Measurements from ENCODE around the gene UBN1.
A peak's percentile ranks its signal among the peaks of the same experiment; 100 is the strongest.

UBN1 gene

DNA sequence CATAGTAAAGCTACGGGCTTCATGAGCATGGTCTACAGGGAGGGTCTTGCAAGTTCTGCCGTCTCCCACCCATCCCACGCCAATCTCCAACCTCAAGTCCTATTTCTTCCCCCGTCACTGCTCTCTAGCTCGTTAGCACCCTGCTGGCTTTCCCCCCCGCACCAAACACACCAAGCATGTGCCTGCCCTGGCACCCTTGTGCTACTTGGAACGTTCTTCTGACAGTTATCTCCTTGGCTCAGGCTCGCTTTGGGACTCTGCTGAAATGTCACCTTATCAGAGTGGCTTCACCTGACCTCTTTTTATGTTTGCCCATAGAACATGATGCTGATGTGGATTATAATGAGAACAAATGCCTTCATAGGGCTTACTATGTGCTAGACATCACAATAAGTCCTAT is 22.1 kb upstream of the UBN1 start:
- no peak for DNase-seq

DNA sequence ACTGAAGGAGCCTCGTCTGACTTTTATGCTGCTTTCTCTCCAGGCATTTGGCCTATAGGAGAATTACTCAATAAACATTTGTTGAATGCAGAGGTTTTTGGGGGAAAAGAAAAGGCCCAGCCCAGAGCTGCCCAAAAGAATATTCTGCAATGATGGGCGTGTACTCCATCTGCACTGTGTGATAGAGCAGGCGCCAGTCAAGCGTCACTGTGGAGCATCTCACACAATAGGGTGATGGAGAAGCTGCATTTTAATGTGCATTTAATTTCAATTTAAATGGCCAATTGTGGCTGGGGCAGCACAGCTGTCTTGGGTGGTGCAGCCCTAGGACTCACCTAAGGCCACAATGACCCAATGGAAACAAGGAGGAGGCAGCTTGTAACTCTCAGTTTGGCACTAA is 20.8 kb upstream of the UBN1 start:
- DNase-seq, result no peak

DNA sequence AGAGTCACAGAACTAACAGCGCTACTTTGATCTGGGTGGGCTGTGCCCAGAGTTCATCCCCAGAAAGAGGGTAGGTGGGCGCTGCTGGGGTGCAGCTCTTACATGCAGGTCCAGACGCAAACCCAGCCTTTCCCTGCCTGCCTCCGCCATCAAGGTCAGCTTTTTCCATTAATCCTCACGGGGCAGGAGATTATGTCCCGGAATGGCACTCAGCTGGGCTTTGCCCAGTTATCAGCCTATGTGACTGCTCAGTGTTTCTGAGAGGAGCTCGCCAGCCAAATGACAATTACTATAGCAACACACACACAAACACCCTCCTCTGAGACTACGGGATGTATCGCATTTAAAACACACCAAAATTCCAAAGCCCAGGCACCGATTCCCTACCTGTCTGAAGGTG is 20.3 kb upstream of the UBN1 start:
- no peak for DNase-seq

DNA sequence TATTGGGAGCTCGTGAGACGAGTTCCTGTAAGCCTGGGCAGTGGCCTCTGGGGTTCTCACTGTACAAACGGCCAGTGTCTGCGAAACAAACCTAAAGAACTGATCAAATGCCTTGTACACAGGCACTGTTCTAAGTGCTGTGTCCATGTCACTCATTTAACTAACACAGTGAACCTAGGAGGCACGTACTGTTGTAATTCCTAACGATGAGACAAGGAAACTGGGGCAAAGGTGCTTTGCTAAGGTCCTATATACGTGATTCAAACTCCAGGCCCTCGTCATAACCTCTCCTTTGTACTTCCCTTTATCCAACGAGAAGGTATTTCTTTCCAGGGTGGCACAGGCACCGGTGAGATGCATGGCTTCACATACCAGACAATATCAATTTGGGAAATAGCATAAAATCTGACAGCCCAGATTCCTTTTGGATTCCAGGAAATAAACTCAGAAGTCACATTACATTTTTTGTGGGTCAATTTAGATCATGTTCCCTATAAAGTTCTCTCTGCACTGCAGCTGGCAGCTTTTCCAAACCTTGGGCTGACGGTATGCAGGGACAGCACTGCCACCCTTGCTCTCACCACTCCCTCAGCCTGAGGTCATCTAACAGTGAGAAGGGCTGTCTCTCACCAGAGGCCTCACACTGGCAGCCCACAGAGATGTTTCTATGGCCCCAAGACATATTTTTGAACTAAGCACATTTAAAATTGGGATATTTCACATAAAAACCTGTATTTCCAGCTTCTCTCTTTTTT is 18.5 kb upstream of the UBN1 start:
- no peak for DNase-seq

DNA sequence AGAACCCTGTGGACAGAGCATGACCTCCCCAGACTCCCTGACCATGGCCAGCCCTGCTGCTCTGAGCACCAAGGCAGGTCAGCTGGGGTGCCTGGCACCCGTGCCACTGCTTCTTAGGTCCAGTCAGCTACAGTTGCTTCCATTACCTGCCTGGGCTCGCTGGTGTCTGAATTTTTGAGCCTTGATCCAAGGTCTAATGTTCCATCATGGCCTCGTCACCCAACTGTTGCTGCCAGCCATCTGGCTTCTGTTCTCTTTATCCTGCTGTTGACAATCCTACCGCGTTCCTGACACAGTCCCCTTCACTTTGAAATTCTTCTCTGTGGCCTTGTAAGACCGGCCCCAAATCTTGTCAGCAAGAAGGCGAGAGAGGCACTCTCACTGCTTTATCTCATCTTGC is 16.9 kb upstream of the UBN1 start:
- DNase-seq, result no peak

DNA sequence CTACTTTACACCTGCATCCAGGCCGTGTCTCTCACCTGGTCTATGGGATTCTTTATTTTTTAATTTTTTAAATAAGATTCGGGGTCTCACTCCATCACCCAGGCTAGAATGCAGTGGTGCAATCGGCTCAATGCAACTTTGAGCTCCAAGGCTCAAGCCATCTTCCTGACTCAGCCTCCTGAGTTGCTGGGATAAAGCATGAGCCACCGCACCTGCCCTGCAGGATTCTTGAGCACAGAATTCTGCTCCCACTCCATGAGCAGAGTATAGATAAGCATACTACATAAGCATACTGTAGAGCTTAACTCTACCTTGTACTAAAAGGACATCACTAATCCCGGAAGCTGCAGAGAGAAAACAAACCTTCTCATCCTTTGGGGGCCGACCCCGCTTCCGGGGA is 15.7 kb upstream of the UBN1 start:
- no peak for DNase-seq

DNA sequence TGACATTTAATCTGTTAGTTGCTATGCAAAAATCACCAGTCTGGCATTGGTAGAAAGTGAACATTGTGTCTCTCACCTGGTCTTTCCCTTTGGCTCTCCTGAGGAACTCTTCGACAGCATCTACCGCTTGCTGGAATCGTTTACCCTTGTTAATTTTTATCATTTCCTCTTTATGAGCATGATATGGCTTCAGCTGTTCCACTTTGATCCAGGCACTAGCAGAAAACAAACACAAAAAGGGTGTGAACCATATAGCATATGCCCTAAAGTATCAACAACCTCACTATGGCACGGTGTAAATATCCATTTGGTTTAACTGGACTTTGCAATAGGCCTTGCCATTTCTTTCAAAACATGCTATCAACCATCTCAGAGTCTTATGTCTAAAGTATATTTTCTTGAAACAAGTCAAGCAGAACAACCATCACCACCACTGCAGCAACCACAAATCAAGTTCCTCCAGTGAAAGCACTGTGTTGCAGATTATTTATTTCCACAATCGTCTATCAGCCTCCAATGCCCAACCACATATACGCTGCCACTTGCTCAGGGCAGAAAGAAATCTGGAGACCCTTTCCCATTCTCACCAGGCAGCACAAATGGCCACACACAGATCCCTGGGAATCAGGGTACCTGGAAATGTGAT is 14.5 kb upstream of the UBN1 start:
- no peak for DNase-seq

DNA sequence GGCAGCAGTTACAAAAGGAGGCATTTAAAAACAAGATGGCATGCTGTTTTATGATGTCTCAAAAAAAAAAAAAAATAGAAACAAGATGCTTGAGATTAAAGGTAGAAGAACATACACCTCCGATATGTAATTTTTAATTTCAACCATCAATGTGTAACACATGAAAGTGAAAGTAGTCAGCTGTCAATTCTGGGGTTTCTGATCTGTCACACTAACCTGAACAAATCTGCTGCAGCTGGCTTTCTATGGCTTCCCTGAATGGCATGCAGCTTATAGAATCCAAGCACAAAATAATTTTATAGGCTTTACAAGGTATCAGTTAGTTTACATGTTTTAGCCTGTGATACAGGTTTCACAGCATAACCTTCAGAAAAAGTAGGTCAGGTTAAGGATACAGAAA is 13.7 kb upstream of the UBN1 start:
- DNase-seq, result no peak

DNA sequence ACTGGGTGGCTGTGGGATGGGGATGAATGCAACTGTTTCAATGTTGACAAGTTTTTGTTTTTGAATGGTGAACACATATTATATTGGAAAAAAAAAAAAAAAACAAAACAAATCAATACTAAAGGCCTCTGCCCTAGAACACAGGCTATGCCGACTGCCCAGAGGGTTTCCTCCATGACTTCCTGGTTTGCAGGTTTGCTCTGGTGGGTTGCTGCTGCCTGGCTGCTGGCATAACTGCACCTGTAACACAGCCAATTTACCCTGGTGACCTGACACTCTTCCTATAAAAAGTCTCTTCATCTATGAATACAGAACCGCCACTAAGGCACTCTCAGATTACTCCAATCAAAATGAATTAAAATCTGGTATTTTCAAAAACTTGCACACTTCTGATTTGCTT is 10.6 kb upstream of the UBN1 start:
- no peak for DNase-seq

DNA sequence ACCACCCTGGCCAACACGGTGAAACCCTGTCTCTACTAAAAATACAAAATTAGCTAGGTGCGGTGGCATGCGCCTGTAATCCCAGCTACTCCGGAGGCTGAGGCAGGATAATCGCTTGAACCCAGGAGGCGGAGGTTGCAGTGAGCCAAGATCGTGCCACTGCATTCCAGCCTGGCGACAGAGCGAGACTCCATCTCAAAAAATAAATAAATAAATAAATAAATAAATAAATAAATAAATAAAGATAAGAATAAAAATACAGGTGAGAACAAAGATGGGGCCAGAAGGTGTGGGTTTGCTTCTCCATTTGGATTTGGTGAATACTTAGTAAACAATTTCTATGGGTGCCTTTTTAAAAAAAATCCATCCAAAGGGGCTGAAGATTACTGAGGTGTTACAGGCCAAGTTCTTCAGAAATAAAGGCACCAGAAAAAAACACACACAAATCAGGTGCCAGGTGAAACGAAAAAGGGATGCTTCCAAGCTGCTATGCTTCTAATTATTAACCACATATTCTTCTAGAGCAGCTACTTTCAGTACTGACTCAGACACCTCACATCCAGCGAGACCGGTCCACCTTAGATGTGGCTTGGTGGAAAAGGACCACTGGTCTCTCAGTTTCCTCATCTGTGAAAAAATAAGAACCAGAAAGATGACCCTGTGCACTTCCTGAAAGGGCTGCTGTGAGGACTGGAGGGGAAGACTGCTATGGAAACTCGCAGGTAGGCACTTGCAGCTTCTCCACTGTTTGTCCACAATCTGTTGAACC is 9.4 kb upstream of the UBN1 start:
- no peak for DNase-seq

DNA sequence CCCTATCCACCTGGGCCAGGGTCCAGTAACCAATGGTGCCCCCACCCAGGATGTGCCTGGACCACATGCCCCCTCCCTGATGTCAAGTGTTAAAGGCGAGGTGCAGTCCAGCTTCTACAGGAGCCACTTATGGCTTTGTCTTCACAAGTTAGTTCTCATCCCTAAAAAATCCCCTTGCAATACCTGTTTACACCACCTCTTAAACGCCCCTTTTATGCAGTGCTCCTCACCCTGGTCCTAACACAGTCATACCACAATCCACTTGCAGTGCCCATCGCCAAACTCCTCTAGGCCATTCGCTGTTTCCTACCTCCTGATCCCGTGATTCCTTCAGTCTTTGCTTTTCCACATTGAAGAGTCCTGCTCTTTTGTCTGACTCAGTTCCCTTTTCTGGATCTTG is 7.3 kb upstream of the UBN1 start:
- DNase-seq, result no peak

DNA sequence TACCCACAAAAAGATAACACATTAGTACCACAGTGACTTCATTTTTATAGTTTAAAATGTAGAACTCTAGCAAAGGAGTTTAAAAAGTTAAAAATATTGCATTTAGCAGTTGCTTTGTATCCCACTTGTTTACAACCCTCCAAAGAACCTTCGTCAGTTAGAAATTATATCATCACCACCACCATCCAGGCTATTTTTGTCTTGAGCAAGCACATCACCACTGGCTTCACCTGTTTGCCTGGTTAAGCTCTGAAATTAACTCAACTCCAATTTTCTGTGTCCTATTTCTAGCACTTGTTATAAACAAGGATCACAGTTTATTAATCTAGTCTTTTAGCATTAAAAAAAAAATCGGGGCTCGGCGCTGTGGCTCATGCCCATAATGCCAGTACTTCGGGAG is 6.3 kb upstream of the UBN1 start:
- DNase-seq, result no peak

DNA sequence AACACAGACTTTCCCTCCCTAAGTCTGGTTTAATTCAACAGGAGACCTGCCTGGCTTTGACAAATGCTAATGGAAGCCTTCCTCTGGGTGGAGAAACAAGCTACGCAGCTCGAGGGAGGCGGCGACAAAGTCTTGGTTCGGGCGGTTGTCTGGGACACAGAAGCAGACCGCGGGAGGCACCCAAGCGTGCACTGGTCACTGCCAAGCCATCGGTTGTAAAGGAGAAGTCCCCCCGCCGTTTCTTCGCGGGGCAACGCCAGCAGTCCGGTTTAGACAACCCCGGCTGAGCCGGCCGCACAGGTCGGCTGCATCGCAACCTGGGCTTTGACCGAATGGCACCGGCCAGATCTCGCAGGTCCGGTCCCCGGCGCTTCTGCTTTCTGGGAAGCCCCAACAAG is 779 bp upstream of the UBN1 start:
- DNase-seq, result peak; percentile 45

DNA sequence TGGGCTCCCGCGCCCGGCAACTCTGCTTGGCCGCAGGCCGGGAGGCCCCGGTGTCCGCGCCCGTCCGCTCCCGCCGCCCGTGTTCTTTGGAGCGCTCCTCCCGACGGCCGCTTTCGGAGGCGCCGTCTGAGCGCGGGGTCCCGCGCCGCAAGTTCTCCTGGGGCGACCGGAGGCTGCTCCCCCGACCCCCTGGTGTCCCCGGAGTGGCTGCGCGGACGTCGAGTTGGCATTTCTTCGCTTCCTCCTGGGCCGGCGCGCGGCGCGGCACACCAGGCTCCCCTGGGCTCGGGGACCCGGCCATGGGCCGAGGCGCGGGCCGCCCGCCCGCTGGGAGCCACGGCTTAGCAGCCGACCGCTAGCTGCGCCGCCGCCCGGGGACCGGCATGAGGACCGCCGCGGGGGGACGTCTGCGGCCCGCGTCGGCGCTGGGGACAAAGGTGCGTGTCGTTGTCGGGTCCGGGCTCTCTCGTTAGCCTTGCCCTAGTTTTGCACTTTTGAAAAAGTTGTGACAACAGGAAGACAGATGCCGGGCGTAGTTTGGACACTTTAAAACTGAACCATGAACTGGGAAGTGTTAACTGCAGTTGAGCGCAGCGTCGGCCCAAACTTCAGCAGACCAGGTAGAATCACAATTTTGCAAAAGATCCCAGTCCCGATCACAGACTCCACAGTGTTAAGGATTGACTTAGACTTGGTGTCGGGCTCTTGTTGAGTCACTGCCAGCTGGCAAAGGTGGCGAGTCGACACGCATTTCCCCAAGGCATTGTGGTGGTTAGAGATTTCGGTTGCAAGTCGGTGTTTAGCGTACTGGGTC is 700 bp downstream of the UBN1 start:
- DNase-seq, result peak; percentile 37

DNA sequence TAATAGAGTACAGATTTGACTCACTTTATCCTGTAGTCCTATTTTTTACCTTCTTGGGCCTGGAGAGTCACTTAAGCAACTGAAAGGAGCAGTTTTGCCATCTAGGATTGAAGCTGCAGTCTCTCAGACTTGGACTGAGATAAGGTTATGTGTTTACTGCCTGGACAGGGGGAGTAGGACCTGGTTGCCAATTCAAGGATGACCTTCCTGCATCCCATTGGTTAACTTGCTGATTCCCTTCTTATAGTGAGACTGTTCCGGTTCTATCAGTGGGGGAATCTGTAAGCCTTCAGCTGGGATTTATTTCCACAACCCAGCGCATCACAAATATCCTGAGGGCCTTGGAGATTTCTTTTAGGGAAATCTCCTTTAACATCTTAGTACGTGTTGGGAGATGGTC is 2.9 kb downstream of the UBN1 start:
- DNase-seq, result no peak

DNA sequence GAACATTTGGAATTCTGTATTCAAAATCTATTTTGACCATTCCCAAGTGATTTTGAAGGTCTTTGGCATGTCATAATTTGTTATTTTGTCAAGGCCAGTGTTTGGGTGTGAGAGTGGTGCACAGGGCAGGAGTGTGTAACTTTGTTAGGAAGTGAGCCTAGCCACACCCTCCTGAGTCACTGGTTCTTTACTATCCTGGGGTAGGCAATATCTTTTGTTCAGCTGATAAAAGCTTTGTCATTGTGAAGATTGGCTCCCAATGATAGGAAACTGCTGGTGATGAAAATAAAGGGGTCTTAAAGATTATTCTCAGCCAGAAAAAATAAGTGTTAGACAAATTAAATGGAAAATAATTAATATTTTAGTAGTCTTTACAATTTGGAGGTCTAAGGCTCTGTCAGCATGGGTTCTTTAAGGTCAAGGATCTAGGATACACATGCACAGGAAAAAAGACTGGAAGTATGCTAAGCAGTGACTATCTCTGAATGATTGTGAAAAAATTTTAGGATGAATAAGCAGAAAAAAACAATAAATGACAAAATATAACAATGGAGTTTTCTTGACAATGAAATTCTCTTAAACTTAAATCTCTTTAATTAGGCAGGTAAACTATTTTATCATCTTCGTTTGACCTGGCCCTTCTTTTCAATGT is 5.1 kb downstream of the UBN1 start:
- DNase-seq, result peak; percentile 17

DNA sequence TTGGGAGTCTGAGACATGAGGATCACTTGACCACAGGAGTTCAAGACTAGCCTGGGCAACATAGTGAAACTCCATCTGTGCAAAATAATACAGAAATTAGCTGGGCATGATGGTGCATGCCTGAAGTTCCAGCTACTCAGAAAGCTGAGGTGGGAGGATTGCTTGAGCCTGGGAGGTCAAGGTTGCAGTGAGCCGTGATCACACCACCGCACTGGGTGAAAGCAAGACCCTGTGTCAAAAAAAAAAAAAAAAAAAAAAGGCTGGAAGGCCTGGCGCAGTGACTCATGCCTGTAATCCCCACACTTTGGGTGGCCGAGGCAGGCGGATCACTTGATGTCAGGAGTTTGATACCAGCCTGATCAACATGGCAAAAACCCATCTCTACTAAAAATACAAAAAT is 8.1 kb downstream of the UBN1 start:
- DNase-seq, result no peak

DNA sequence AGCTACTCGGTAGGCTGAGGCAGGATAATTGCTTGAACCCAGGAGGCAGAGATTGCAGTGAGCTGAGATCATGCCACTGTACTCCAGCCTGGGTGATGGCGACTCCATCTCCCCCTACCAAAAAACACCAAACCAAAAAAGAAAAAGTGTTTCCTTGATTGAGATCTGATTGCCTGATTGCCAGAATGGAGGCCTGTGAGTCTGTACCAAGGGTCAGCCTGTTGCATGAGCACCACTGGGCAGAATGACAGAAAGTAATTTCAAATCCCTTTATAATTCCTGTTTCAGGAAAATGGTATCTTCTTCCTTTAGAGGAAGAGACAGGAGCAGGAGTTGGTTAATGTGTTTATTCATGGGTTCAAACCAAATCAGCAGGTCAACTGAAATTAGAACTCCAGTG is 8.5 kb downstream of the UBN1 start:
- no peak for DNase-seq

DNA sequence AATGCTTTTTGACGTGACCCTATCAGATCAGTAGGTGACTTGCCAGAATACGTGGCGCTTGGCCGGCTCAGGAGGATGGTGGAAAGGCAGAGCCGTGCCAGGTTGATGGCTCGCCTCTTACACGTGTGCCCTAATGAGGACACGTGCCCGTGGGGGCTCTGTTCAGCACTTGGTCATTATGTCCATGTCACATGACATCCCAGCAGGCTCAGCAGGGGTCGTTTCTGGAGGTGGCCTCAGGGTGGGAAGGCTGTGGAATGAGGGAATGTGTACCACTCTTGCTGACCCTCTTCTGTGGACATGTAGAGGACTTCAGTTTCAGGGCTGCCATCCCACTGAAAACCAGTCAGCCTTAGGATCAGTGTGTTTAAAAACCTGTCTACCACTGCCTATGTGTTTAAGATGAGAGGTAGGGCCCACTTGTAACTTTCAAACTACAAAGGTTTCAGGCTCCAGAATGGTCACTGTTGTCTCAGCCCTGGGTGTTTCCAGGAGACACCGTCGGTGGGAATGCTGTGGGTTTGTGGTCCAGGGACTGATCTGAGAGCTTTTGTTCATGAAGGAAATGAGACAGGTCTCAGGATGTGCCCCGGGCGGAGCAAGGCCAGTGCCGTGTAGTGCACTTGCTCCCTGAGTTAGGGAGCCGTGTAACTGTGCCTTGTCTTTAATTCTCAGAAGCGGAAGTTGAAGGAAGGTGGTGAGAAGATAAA is 12.1 kb downstream of the UBN1 start:
- no peak for DNase-seq

DNA sequence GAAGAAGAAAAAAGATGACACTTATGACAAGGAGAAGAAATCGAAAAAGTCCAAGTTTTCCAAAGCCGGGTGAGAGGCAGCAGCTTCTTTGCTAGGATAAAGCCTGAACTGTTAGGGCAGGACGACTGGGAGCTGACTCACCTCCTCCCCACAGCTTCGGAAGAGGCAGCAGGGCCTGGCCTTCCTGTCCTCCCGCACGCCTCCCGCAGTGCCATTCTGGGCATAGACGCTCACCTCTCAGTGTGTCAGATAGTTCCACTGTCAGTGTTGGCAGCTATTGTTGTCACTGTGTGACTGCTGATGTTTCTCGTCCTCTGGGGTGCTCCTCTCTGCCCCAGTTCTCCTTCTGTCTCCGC is 12.6 kb downstream of the UBN1 start:
- DNase-seq, result no peak

DNA sequence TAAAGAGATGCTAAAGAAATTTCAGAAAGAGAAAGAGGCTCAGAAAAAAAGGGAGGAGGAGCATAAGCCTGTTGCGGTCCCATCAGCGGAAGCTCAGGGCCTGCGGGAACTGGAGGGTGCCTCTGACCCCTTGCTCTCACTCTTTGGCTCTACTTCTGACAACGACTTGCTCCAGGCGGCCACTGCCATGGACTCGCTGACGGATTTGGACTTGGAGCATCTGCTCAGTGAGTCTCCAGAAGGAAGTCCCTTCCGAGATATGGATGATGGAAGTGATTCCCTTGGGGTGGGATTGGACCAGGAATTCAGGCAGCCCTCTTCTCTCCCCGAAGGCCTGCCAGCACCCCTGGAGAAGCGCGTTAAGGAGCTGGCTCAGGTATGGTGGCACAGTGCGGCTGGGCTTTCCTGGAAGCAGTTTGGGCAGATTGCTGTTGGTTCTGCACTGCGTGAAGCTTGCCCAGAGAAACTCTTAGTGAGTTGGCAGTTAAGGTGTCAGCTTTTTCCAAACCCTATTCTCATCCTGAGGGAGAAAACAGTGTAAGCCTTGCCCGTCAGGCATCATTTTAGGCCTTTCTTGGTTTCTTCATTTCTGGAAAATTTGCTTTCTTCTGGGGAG is 13.6 kb downstream of the UBN1 start:
- no peak for DNase-seq

DNA sequence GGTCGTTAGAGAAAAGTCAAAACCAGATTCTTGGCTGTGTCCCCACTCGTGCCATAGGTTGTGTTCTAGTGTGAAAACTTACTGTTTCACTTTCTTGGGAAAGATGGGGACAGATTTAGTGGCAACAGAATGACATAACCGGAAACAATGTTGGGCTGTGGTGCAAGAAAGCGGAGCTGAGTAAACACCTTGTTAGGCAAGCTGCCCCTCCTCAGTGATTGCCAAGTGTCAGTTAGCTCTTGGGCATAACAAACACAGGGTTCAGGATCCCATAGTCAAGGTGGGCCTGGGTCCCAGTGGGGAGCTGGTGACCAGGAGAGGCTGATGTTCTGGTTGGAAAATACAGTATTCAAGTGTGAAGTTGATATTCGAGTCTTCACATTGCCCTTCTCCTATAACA is 15.4 kb downstream of the UBN1 start:
- peak; percentile 45 for DNase-seq

All from MV-4-11 (cell line).